B cell (primary cell): ENCODE measurements around the gene MYOD1. TPM values are rescaled to one million over a fixed set of nuclear protein-coding genes. Genes with fewer than 3 reads are reported as not detected.

Source experiments
- ATAC-seq: fragments of 200-7000 bp; cut with Tn5 transposase; one replicate; pipeline ENCODE4 v1.10.0; 2021; ENCODE audit warnings: low read depth, mild to moderate bottlenecking, moderate number of reproducible peaks, moderate library complexity
- CTCF ChIA-PET: fragments of 350-600 bp; sonication (Branson Sonifier 250); formaldehyde crosslinking; loops from one replicate; lab custom pipeline; 2021; ENCODE audit warnings: antibody characterized with exemption, inconsistent platforms; lab: Charles Lee
- POLR2A ChIA-PET: fragments of 350-600 bp; sonication (Branson Sonifier 250); formaldehyde crosslinking; loops from one replicate; lab custom pipeline; 2021; ENCODE audit warnings: antibody characterized with exemption; lab: Charles Lee
- DNase-seq: peaks from one replicate; pipeline ENCODE4 v3.0.0; 2013
- H2AFZ ChIP-seq: 2 replicates; pipeline ENCODE4 v1.6.1; 2012; ENCODE audit warnings: mild to moderate bottlenecking, low read depth, low read length; ENCODE audit not compliant: insufficient read depth, poor library complexity, severe bottlenecking
- H3K27ac ChIP-seq, 2 donors: 1 replicate in 1 of 2; 2 replicates in 1 of 2; pipeline ENCODE4 v1.5.1; 2012 to 2013; ENCODE audit warnings: low read length in 2 of 2, mild to moderate bottlenecking in 2 of 2, moderate library complexity in 1 of 2
- H3K27me3 ChIP-seq, 4 experiments: fragments of 200-600 bp in 1 of 4; sonication (generic) in 1 of 4; replicated peaks in 1 of 4; 1 replicate in 2 of 4; 2 replicates in 2 of 4; pipeline versions ENCODE4 v1.6.1 to v1.7.0; 2013 to 2016; ENCODE audit warnings: low read length in 3 of 4, mild to moderate bottlenecking in 2 of 4, mixed read lengths in 1 of 4, moderate library complexity in 1 of 4; ENCODE audit not compliant: insufficient read depth in 4 of 4, control insufficient read depth in 3 of 4; ENCODE audit errors: control extremely low read depth in 1 of 4
- H3K36me3 ChIP-seq, 2 experiments: replicated peaks in 1 of 2; 1 replicate in 1 of 2; 2 replicates in 1 of 2; pipeline versions ENCODE4 v1.6.1 to v1.7.1; 2013; ENCODE audit warnings: low read length in 1 of 2; ENCODE audit not compliant: insufficient read depth in 2 of 2, control insufficient read depth in 1 of 2; ENCODE audit errors: control extremely low read depth in 1 of 2, extremely low read depth in 1 of 2
- H3K4me1 ChIP-seq, 2 donors: fragments of 200-600 bp in 1 of 2; sonication (generic) in 1 of 2; 1 replicate in 1 of 2; 2 replicates in 1 of 2; pipeline versions ENCODE4 v1.5.1 to v1.6.1; 2013 to 2017; ENCODE audit warnings: low read length in 2 of 2; ENCODE audit not compliant: control insufficient read depth in 2 of 2, insufficient read depth in 2 of 2
- H3K4me2 ChIP-seq: replicated peaks from 2 replicates; pipeline ENCODE3; 2012; ENCODE audit warnings: mild to moderate bottlenecking, low read depth, low read length; ENCODE audit not compliant: poor library complexity, severe bottlenecking
- H3K4me3 ChIP-seq, 5 experiments: fragments of 200-600 bp in 1 of 5; sonication (generic) in 1 of 5; 1 replicate in 3 of 5; 2 replicates in 2 of 5; pipeline versions ENCODE4 v1.5.1 to v1.7.0; 2011 to 2016; ENCODE audit warnings: low read length in 4 of 5, mild to moderate bottlenecking in 4 of 5, low read depth in 2 of 5, control low read depth in 1 of 5, moderate library complexity in 1 of 5; ENCODE audit not compliant: insufficient read depth in 1 of 5; ENCODE audit errors: control extremely low read depth in 1 of 5, extremely low read depth in 1 of 5
- H3K79me2 ChIP-seq: fragments of 200-600 bp; sonication (generic); one replicate; pipeline ENCODE4 v1.6.0; 2016; ENCODE audit warnings: low read length; ENCODE audit not compliant: control insufficient read depth, insufficient read depth
- H3K9ac ChIP-seq: fragments of 200-600 bp; sonication (generic); 2 replicates; pipeline ENCODE4 v1.6.1; 2017; ENCODE audit warnings: mild to moderate bottlenecking, low read length, moderate library complexity
- H3K9me3 ChIP-seq, 3 donors: one replicate each; pipeline versions ENCODE4 v1.6.1 to v1.7.1; 2013; ENCODE audit warnings: low read length in 2 of 3; ENCODE audit not compliant: control insufficient read depth in 2 of 3, insufficient read depth in 1 of 3; ENCODE audit errors: control extremely low read depth in 1 of 3
- H4K20me1 ChIP-seq: 2 replicates; pipeline ENCODE4 v1.6.0; 2012; ENCODE audit warnings: mild to moderate bottlenecking, low read length; ENCODE audit not compliant: insufficient read depth, control insufficient read depth, poor library complexity, severe bottlenecking
- H3K27ac Mint-ChIP-seq: one replicate; pipeline ENCODE4 v1.8.0; 2021; ENCODE audit warnings: mixed read lengths
- H3K27me3 Mint-ChIP-seq: one replicate; pipeline ENCODE4 v1.8.0; 2021; ENCODE audit warnings: mixed read lengths
- H3K4me1 Mint-ChIP-seq: one replicate; pipeline ENCODE4 v1.8.0; 2021; ENCODE audit warnings: mixed read lengths
- H3K4me3 Mint-ChIP-seq: one replicate; pipeline ENCODE4 v1.8.0; 2021; ENCODE audit warnings: mixed read lengths
- H3K9me3 Mint-ChIP-seq: one replicate; pipeline ENCODE4 v1.8.0; 2022; ENCODE audit warnings: mixed read lengths; ENCODE audit not compliant: insufficient read depth
- EZH2 ChIP-seq: IDR thresholded peaks from 2 replicates; pipeline ENCODE4 v1.6.1; 2012; ENCODE audit warnings: borderline replicate concordance, low read depth, mild to moderate bottlenecking, moderate library complexity, low read length; ENCODE audit not compliant: insufficient read depth, poor library complexity, severe bottlenecking
- WGBS: methylation state at CpG from one replicate; pipeline ENCODE4 v1.1.5; 2013; ENCODE audit warnings: missing lambda C conversion rate; ENCODE audit not compliant: insufficient coverage; 5-methylcytosine and 5-hydroxymethylcytosine counted together
- intact Hi-C: fragments of 100-400 bp; cut with micrococcal nuclease; formaldehyde crosslinking; loops from one replicate; pipeline ENCODE4 v1.10.0; 2022
- polyA plus RNA-seq: library from polyadenylated mRNA; depleted of rRNA; stranded (reverse); fragments of >200 nt; gene quantifications from 2 replicates; pipeline ENCODE4 v1.2.3, GENCODE V29; 2012
- total RNA-seq, 2 donors: library from RNA; stranded (reverse); fragments of 120-200 nt in 1 of 2; gene quantifications; 1 replicate in 1 of 2; 2 replicates in 1 of 2; pipeline versions ENCODE4 v1.2.3 to v1.2.4, GENCODE V29; 2013 to 2022
- TF ChIP-seq, protein P1 (sequence below): fragments of 200-600 bp; IDR thresholded peaks from one replicate; pipeline ENCODE4 v1.8.0; 2022; ENCODE audit warnings: antibody characterized with exemption, mild to moderate bottlenecking

The MYOD1 gene
- total and polyA plus RNA-seq, 2 donors (not counting 1 experiment from before 2014, with no cell fraction given) = not detected

DNA sequence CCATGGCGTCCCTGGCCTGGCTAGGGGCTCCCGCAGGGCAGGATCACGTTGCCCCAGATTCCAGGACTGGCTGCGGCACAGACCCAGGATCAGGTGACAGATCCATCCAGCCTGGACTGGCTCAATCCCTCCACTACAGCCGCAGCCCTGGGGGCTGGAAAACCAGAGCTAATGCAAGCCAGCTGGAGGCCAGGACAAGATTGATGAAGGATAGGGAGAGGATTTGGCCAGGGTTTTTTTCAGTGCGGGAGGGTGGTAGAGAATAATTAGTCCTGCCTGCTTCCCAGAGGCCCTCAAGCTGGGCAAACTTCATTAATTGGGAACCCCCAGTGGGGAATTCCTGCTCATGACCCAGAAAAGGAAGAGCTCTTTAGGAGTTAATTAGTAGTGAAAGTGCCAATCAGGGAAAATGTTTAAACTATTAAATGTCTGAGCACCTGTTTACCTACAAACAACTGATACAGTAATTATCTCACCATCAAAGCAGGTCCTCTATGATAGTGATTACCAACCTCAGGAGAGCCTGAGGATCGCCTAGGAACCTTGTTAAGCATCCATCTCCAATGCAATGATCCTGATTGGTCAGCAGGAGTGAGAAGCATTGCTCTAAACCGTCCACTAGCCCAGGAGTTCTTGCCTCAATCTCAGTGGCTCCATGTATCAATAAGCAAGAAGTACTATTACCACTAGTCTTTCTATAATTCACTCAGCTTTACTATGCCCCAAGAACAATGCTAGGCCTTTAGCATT is 33.0 kb upstream of the MYOD1 start:
- Histone ChIP-seq H4K20me1 (no peaks in the 10 kb centered on the region), H3K79me2 (no peaks in the 10 kb centered on the region), H3K4me2 (no peak overlapping the region), H3K9me3 (peaks cover 0 to 3% (median 0%) of the 10 kb centered on the region in 3 donors), H3K27me3 (peaks cover 0 to 3% (median 0%) of the 10 kb centered on the region in 4 experiments), H3K27ac (no peak overlapping the region), H3K4me3 (no peak overlapping the region), H3K9ac (no peak overlapping the region), H3K4me1 (no peaks in the 10 kb centered on the region), H2AFZ (no peak overlapping the region), H3K36me3 (no peaks in the 10 kb centered on the region)
- intact Hi-C loops = no loop called here
- ChIA-PET CTCF (no interaction called here), POLR2A (no interaction called here)
- Mint-ChIP-seq H3K27ac (no peak overlapping the region), H3K4me3 (no peak overlapping the region), H3K9me3 (no peaks in the 10 kb centered on the region), H3K27me3 (peaks cover 23% of the 10 kb centered on the region), H3K4me1 (no peaks in the 10 kb centered on the region)
- DNase-seq (no peak), ATAC-seq (no peak)
- WGBS = 70% methylated on average over 7 of the region's 8 CpGs
- TF ChIP-seq, protein P1, sequence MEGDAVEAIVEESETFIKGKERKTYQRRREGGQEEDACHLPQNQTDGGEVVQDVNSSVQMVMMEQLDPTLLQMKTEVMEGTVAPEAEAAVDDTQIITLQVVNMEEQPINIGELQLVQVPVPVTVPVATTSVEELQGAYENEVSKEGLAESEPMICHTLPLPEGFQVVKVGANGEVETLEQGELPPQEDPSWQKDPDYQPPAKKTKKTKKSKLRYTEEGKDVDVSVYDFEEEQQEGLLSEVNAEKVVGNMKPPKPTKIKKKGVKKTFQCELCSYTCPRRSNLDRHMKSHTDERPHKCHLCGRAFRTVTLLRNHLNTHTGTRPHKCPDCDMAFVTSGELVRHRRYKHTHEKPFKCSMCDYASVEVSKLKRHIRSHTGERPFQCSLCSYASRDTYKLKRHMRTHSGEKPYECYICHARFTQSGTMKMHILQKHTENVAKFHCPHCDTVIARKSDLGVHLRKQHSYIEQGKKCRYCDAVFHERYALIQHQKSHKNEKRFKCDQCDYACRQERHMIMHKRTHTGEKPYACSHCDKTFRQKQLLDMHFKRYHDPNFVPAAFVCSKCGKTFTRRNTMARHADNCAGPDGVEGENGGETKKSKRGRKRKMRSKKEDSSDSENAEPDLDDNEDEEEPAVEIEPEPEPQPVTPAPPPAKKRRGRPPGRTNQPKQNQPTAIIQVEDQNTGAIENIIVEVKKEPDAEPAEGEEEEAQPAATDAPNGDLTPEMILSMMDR = no peak
- no peak for TF ChIP-seq EZH2

DNA sequence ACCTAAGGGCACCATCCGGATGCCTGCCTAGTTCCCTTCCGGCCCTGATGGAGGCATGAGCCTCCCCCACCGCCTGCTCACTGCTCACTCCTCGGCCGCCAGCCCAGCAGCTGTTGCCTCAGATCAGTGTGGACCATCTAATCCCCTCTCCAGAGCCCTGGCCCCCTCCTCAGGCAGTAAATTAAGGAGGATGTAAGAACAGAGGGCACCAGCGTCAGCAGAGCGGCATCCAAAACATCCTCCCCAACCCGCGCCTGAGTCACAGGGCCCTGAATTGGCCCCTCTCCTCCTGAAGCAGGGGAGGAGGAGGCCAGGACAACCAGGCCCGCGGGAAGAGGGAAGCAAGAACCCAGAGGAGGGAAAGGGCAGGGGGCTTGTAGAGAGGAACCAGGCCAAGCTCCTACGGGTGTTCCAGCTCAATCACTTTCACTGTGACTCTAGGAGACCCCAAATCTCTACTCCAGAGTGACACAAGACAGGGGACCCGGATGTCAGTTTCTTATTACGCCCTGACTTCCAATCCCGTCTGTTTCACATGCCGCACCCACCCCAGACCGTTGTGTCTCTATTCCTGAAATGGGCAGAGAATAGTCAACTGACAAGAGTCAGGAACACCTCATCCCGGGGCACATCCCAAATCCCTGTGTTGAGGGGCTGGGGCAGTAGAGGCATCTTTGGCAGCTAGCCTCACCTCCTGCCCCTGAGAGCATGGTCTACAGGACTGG is 31.3 kb upstream of the MYOD1 start:
- no peak for TF ChIP-seq EZH2
- TF ChIP-seq, protein P1 = no peak
- H3K27me3 Mint-ChIP-seq = peaks cover 21% of the 10 kb centered on the region
- ATAC-seq (no peak), DNase-seq (no peak)
- H3K4me3 Mint-ChIP-seq = no peak overlapping the region
- H3K4me2 ChIP-seq = no peak overlapping the region
- H2AFZ ChIP-seq = no peak overlapping the region
- ChIA-PET POLR2A (no interaction called here), CTCF (no interaction called here)
- H4K20me1 ChIP-seq = no peaks in the 10 kb centered on the region
- H3K36me3 ChIP-seq = no peaks in the 10 kb centered on the region
- intact Hi-C loops = no loop called here
- no peak overlapping the region for H3K4me3 ChIP-seq
- no peaks in the 10 kb centered on the region for H3K79me2 ChIP-seq
- no peaks in the 10 kb centered on the region for H3K4me1 Mint-ChIP-seq
- no peaks in the 10 kb centered on the region for H3K4me1 ChIP-seq
- no peak overlapping the region for H3K27ac ChIP-seq
- H3K27ac Mint-ChIP-seq = no peak overlapping the region
- 89% methylated on average over 10 of the region's 18 CpGs for WGBS
- no peak overlapping the region for H3K9ac ChIP-seq
- peaks cover 0 to 10% (median 5%) of the 10 kb centered on the region in 4 experiments for H3K27me3 ChIP-seq
- no peaks in the 10 kb centered on the region for H3K9me3 Mint-ChIP-seq
- H3K9me3 ChIP-seq = peaks cover 0 to 3% (median 0%) of the 10 kb centered on the region in 3 donors
